GM19372 (cell line): Measurements from ENCODE around the gene DBH.

Experiments
- ATAC-seq: cut with Tn5 transposase; IDR thresholded peaks from one replicate; pipeline ENCODE4 v1.9.1; 2021; ENCODE audit warnings: mild to moderate bottlenecking, low read depth, moderate library complexity; ENCODE audit not compliant: unreplicated experiment

DBH gene

DNA sequence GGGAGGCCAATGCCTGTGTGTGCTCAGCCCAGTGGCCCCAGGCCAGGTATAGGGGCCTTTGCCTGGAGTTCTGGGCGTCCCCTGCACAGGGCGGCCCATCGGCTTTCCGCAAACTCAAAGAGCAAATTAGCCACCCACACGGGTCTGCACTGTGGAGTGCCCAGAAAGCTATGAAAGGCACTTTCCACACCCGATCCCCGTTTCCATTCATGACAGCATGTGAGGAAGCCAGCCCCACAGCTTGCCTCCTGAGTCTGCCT, 5.2 kb downstream of the DBH start:
- ATAC-seq: no peak

DNA sequence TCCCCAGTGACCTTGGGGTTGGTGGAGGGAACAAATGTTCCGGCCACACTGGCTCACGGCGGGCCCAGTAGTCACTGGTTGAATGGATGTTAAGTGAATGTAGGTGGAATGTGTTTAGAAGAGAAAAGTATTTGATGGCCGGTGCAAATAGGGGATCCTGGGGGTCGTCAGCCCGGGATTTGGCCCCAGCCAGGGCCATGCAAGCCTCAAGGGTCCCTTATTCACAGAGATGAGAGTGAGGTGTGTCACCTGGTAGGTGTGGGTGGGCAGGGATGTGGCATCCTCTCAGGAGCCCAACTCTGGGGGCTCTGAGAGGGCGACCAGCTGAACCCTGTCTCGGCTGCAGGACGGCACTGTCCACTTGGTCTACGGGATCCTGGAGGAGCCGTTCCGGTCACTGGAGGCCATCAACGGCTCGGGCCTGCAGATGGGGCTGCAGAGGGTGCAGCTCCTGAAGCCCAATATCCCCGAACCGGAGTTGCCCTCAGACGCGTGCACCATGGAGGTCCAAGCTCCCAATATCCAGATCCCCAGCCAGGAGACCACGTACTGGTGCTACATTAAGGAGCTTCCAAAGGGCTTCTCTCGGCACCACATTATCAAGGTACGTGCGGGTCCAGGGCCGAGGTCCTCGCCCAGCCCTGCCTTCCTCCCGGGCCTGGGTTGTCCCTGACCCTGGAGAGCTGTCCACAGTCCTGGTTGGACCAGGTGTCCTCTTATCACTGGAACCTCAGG, 5.9 kb downstream of the DBH start:
- no peak for ATAC-seq

GRCh38 chr9:133642708-133643361, 6.7 kb downstream of the DBH start:
- no peak for ATAC-seq

GRCh38 chr9:133643362-133643755, 7.2 kb downstream of the DBH start:
- no peak for ATAC-seq

DNA sequence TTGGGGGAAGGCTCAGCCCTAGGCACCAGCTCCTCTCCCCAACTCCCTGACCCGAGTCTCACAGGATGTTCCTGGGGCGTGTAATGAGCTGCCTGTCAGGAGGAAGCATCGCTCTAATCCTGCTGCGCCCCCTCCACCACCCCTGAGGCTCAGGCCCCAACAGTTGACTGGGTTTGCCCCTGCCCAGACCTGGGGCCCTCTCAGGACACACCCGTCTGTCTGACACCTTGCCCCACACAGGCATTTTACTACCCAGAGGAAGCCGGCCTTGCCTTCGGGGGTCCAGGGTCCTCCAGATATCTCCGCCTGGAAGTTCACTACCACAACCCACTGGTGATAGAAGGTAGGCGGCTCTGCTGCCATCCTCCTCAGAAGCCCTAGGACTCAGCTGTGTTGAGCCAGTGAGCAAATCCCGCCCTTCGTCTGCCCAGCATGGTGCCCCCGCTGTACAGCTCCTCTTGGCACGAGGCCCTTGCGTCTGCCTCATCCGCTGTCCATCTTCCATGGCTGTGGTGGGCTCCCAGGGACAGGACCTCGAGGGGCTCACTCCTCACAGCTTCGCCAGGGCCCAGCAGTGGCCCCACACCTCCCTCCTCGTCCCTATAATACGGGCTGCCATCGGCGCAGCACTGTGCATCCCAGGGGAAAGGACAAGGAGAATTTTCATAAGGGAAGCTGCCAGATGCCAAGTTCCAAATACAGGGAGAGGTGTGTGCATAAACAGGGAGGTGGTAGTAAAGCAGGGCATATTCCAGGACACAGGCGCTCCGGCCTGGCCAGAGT, 8.0 kb downstream of the DBH start:
- ATAC-seq: no peak

GRCh38 chr9:133645021-133645765, 9.0 kb downstream of the DBH start:
- ATAC-seq: no peak

- ATAC-seq: no peak
Measured at GRCh38 chr9:133647148-133647547, 11.0 kb downstream of the DBH start.

- no peak for ATAC-seq
Measured at GRCh38 chr9:133647765-133648469, 11.8 kb downstream of the DBH start.

DNA sequence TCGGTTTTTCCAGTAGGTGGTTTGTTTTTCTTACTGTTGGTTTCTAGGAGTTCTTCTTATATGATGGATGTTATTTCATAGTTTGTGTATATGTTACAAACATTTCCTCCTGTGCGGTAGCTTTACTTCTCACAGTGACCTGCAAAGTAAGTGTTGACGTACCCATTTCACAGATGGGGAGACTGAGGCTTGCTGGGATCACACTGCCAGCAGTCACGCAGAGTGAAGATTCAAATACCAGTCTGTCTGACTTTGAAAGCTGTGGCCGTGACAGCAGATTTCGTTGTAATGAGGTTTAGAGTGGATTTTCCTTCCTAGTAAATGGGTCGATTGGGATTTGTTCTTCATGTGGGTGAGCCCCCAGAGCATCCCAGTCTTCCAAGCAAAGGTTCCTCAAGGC, 13.0 kb downstream of the DBH start:
- no peak for ATAC-seq

GRCh38 chr9:133650026-133650425, 13.9 kb downstream of the DBH start:
- ATAC-seq: no peak

GRCh38 chr9:133653638-133654037, 17.5 kb downstream of the DBH start:
- ATAC-seq: no peak

- ATAC-seq: no peak
Measured at GRCh38 chr9:133654736-133655657, 18.8 kb downstream of the DBH start.

- no peak for ATAC-seq
Measured at GRCh38 chr9:133655701-133656100, 19.5 kb downstream of the DBH start.

- ATAC-seq: no peak
Measured at GRCh38 chr9:133656211-133657119, 20.3 kb downstream of the DBH start.

DNA sequence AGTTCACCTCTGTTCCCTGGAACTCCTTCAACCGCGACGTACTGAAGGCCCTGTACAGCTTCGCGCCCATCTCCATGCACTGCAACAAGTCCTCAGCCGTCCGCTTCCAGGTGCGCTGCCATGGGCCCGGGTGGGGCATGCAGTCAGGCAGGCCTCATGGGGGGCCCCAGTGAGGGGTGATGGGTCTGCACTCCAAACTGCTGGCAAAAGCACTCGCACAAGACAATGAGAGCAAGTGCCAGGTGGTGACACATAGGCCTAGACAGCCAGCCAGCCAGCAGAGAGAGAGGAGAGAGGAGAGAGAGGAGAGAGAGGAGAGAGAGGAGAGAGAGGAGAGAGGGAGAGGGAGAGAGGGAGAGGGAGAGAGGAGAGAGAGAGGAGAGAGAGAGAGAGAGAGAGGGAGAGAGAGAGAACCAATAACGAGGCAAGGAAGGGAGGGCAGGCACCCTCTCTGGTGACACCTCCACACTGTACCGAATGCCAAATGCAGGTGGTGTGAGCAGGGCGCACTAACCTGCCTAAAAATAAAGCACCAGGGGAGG, 21.0 kb downstream of the DBH start:
- no peak for ATAC-seq

- ATAC-seq: no peak
Measured at GRCh38 chr9:133658442-133659431, 22.6 kb downstream of the DBH start.

DNA sequence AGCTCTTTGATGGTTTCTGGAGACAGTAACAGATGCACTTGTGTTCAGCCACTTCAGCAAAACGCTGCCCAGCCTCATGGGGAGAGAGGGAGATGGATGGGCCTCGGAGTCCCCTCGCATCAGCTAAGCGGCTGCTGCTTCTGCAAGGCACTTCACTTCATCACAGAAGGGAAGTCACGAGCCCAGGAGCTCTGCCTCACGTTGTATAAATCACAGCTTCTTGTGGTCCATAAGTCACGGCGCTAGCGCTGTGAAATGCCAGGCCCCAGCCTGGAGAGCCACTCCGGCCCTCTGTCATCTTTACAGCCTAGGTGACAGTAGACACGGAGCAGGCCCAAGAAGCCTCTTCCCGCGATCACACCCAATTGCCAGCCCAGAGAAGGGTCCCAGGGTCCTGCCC, 23.4 kb downstream of the DBH start:
- no peak for ATAC-seq
